NCI-H69 (cell line): ENCODE measurements around the gene EVC2.
"Not testable (repeated sequence)": the region's sequence is repeated elsewhere in the genome, so short reads cannot be mapped to it uniquely, and the experiment has no call there.

Experiments used
- DNase-seq: peaks from one replicate; lab custom pipeline; 2025; lab: John Stamatoyannopoulos, UW

Gene EVC2

DNA sequence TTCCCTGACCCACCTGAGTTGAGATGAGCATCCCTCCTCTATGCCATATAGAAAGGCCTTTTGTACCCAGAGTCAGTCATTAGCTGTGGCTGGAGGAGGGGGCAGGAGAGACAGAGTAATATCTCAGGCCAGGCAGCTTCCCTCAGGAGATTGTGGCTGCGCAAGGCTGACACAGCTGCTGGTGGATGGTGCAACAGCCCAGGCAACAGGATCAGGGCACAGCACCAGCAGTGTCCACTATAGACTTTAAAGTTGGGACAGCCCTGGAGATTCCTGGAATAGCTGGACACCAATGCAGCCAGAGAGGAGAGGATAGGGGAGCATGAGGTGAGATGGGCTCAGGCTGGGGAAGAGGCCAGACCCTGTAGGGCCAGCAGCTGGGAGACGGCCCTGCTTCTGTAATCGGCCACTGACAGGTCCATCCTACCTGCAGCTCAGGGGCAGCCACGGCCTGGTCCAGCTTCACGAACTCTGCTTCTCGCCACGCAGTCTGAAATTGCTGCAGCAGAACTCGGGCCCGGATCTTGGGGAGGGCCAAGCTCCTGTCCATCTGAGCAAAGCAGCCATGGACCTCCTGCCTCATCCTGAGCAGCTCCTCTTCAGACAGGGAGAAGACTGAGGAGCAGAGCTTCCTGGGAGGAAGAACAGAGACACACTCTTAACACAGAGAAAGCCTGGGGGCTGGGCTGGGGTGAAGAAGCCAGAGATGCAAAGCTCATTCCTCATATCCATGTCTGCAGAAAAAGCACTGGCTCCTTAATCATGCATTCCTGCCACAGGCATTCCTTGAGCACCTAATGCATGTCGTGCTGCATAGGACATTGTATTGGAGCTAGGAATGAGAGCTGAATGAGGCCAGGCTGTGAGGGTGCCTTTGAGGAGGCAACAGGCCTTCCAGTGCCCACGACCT, 90.1 kb downstream of the EVC2 start:
- DNase-seq, result no peak

- DNase-seq, result no peak
Observed at GRCh38 chr4:5616331-5616950, 91.9 kb downstream of the EVC2 start.

GRCh38 chr4:5615496-5616075, 92.8 kb downstream of the EVC2 start:
- no peak for DNase-seq

- no peak for DNase-seq
Observed at GRCh38 chr4:5611750-5612149, 96.6 kb downstream of the EVC2 start.

GRCh38 chr4:5609306-5610007, 98.9 kb downstream of the EVC2 start:
- peak; percentile 0 for DNase-seq

DNA sequence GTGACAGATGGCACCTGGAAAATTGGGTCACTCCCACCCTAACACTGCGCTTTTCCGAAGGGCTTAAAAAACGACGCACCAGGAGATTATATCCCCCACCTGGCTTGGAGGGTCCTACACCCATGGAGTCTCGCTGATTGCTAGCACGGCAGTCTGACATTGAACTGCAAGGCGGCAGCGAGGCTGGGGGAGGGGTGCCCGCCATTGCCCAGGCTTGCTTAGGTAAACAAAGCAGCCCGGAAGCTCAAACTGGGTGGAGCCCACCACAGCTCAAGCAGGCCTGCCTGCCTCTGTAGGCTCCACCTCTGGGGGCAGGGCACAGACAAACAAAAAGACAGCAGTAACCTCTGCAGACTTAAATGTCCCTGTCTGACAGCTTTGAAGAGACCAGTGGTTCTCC, 114.5 kb downstream of the EVC2 start:
- DNase-seq, result not testable (repeated sequence)

DNA sequence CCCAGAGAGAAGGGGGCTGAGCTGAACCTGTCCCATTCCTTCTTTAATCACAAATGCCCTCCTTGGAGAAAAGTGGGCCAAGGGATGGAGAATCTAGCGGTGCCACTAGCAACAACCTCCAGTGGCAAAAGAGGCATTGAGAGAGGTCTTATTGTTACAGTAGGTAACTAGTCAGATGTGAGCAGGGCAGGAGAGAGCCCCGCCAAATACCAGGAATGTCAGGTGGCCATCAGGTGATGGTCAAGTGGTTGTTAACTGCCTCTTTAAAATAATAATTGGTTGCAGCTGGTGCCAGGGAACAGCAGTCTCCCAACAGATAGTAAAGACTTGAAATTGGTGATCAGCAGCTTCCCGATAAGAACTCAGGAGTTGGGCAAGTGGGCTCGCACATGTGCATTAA, 116.1 kb downstream of the EVC2 start:
- DNase-seq, result no peak

DNA sequence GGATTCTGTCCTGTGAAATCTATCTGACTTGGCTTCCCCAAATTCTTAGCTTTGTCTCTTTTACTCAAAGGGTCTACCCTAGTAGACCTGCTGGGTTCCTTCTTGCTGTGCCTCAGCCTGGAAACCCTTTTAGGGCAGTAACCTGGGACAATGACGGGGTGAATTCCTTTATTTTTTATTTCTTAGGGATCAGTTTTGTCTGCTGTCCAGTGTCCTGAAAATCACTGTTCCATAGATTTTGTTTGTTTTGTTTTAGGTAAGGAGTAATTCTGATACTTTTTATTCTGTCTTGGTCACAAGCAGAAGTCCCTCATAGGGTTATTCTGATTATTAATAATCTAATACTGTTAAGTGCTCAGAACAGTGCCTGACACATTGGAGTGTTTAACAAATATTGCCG, 118.9 kb downstream of the EVC2 start:
- DNase-seq, result no peak

GRCh38 chr4:5588046-5588445, 120.3 kb downstream of the EVC2 start:
- DNase-seq, result no peak

GRCh38 chr4:5575941-5576340, 132.4 kb downstream of the EVC2 start:
- DNase-seq, result no peak

DNA sequence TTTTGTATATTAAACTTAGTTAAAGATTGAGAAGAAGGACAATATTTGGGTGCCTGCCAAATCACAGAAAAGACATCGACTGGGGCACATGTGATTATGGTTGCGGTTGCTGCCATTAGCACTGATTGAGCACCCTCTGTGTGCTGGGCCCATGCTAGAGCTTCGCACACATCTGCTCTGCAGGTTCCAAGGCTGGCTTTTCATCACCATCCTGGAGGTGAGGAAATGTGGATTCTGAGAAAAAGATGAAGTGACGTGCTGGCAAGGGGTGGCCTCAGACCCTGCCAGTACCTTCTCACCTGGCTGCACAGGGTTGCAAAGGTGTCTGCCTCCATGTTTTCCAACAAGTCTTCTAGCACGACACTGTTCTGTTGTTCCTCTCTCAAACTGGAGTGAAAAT, 134.0 kb downstream of the EVC2 start:
- DNase-seq, result no peak

DNA sequence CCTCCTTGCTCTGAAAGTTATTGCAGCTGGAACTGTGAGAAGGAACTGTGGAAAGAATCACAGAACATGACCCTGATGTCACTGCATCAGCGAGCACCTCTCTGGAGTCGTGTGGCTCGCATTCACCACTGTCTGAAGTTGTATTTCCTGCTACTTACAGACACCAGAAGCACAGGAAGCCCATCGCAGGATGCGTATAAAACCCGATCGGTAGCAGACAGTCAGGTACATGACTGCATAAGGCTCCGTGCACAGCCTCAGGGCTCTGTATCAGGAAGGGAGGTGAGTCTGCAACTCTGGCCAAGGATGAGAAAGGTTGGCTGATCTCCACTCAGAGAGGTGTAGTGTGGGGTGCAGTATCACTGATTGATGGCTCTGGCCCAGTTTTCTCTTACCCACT, 134.4 kb downstream of the EVC2 start:
- DNase-seq, result no peak

DNA sequence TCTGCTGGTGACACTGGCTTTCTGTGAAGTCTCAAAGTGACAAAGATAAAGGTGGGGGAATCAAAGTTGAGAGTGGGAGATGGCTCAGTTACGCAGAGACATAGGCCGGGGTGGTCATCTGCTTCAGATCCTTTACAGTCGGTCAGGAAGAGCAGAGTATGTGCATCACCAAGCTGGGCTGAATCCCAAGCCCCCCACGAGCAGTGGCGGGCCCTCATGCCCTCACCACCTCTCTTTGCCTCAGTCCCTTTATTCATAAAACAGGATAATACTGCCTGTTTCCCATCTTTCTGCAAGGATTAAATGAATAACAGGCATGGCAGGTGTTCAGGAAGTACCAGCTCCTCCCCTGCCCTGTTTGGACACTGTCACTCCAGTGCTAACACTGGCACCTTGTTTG, 135.6 kb downstream of the EVC2 start:
- no peak for DNase-seq

- no peak for DNase-seq
Observed at GRCh38 chr4:5572114-5572513, 136.2 kb downstream of the EVC2 start.

- DNase-seq, result no peak
Observed at GRCh38 chr4:5571646-5572045, 136.7 kb downstream of the EVC2 start.

- no peak for DNase-seq
Observed at GRCh38 chr4:5569451-5569850, 138.9 kb downstream of the EVC2 start.

GRCh38 chr4:5568931-5569330, 139.4 kb downstream of the EVC2 start:
- peak; percentile 4 for DNase-seq

GRCh38 chr4:5568336-5568735, 140.0 kb downstream of the EVC2 start:
- no peak for DNase-seq

- DNase-seq, result no peak
Observed at GRCh38 chr4:5566991-5567390, 141.4 kb downstream of the EVC2 start.

DNA sequence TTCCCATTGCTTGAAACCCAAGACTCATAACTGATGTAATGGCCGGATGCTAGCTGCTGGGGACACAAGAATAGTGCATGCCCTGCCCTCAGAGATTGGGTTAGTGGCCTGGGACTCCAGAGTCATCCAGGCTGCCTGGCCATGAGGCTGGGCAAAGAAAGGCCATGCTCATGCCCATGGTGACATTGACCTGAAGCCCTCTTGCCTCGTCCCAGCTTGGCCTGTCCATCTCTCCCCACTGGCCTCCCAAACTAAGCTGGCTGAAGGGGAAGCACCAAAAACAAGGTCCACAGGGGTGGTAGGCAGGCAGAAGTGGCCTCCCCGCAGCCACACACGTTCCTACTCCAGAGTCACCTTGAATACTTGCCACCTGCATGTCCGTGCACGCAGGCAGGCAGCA, 141.8 kb downstream of the EVC2 start:
- no peak for DNase-seq

GRCh38 chr4:5563856-5564255, 144.5 kb downstream of the EVC2 start:
- DNase-seq, result no peak

DNA sequence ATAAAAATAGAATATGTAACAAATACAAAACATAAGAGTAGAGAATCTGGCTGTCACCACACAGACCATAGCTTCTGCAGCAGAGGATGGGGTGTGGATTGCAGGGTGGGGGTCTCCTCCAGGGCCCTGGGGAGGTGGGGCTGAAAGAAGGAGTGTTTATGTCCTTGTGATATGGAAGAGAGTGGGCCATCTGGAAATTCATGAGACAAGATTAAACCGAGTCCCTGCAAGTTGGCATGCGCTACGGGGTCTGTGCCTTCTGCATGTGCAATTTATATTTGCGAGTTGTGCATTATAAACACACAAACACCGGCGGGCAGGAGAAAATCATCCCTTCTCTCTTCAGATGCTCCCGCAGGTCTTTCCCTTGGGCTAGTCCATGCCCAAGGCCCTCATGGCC, 145.9 kb downstream of the EVC2 start:
- DNase-seq, result no peak

DNA sequence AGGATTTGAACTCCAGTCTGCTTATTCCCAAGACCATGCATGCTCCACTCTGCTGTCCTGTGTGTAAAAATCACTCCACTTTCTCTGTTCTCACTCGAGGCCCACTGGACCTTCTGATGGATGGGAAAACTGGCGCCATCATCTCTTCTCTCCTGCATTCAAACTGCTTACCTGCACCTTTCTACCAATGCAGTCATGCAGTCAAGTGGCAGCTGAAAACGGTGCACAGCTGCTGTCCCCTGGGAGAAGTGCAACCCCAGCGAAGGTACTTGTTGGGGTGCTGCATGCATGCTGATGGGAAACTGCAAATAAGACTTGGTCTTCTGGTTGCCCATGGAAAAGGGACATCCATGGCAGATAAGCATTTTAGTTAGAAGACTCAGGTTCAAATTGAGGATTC, 147.1 kb downstream of the EVC2 start:
- no peak for DNase-seq
